Measurements from ENCODE around the gene IRF9. TPM values are rescaled to one million over a fixed set of nuclear protein-coding genes. Genes with fewer than 3 reads are reported as not detected.

Gene IRF9
- total RNA-seq, 2 donors from 2014 or later, result 12.5 to 21.5 TPM

DNA sequence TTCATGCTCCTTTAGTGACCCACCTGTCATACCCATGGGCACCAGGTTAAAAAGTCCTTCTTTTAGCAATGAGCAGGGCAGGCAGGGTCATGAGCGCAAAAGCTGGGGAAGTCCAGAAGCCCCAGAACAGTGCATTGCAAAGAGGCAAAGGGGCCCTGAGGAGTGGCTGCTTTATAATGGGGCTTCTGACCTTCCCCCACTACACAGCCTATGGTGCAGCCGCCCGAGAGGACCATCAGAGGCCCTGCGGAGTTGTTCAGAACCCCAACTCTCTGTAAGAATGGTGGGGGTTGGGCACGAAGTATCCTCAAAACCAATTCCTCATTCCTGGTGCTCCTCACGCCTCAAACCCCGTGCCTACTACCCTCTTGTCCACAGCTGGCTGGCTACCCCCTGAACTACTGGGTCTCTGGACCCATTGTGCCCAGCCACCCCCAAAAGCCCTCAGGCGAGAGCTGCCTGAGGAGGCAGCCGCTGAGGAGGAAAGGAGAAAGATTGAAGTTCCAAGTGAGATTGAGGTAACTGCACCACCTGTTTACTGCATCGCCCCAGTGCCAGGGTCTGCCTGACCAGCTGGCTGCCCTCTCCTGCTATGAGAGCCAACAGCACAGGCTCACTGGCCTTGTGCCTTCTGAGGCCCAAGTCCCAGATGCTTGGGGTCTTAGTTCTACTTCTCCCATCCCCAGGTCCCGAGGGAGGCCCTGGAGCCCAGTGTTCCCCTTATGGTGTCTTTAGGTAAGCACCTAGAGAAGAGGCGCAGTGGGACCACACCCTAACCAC lies 17.5 kb downstream of the IRF9 start:
- TF ChIP-seq, protein P1, sequence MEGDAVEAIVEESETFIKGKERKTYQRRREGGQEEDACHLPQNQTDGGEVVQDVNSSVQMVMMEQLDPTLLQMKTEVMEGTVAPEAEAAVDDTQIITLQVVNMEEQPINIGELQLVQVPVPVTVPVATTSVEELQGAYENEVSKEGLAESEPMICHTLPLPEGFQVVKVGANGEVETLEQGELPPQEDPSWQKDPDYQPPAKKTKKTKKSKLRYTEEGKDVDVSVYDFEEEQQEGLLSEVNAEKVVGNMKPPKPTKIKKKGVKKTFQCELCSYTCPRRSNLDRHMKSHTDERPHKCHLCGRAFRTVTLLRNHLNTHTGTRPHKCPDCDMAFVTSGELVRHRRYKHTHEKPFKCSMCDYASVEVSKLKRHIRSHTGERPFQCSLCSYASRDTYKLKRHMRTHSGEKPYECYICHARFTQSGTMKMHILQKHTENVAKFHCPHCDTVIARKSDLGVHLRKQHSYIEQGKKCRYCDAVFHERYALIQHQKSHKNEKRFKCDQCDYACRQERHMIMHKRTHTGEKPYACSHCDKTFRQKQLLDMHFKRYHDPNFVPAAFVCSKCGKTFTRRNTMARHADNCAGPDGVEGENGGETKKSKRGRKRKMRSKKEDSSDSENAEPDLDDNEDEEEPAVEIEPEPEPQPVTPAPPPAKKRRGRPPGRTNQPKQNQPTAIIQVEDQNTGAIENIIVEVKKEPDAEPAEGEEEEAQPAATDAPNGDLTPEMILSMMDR (IDR thresholded peaks at IDR 0.05), result no peak
- TF ChIP-seq POLR2A (IDR thresholded peaks at IDR 0.05), result no peak
- H3K4me1 ChIP-seq, result no peaks in the 10 kb centered on the region
- H3K9me3 ChIP-seq, result no peaks in the 10 kb centered on the region
- intact Hi-C loops (cut with DNase I), result no loop called here
- DNase-seq (no peak), ATAC-seq (no peak)
- no peaks in the 10 kb centered on the region for H3K27me3 ChIP-seq
- peaks cover 14 to 26% of the 10 kb centered on the region in 2 donors for H3K36me3 ChIP-seq (replicated peaks in 1 of 2; ENCODE audit: insufficient read depth in 1 of 2, low read depth in 2 of 2)
- H3K27ac ChIP-seq, result no peak overlapping the region
- H3K4me3 ChIP-seq, result no peak overlapping the region
- WGBS, 2 donors, result 86 to 88% methylated on average over 12 of the region's 12 CpGs

DNA sequence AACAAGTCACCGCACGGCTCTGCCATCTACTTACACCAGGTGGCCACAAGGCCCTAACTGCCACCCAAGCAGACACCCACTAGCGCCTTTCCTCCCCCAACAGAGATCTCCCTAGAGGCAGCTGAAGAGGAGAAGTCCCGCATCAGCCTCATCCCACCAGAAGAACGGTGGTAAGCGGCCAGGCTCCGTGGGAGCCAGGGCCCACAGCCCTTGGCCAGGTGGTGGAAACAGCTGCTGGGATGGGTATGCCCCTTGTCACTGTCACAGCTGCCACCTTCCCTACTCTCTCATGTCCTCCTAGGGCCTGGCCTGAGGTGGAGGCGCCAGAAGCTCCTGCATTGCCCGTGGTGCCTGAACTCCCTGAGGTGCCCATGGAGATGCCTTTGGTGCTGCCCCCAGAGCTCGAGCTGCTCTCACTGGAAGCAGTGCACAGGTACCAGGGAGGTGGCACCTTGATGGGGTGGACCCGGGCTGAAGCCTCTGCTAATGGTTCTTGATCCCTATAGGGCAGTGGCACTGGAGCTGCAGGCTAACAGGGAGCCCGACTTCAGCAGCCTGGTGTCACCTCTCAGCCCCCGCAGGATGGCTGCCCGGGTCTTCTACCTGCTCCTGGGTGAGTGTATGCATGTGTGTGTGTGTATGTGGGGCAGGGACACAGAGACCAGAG lies 18.4 kb downstream of the IRF9 start:
- Histone ChIP-seq H3K9me3 (no peaks in the 10 kb centered on the region), H3K36me3 (replicated peaks in 1 of 2; ENCODE audit: insufficient read depth in 1 of 2, low read depth in 2 of 2) (peaks cover 14 to 33% of the 10 kb centered on the region in 2 donors), H3K4me3 (no peak overlapping the region), H3K4me1 (no peaks in the 10 kb centered on the region), H3K27me3 (no peaks in the 10 kb centered on the region), H3K27ac (peak overlapping the region in 1 of 4 donors; percentile 40)
- DNase-seq, result no peak
- no peak for ATAC-seq
- TF ChIP-seq POLR2A (IDR thresholded peaks at IDR 0.05), result no peak
- TF ChIP-seq, protein P1 (IDR thresholded peaks at IDR 0.05), result no peak
- intact Hi-C loops (cut with DNase I), result no loop called here
- WGBS, 2 donors, result 84 to 96% methylated on average over 12 to 14 of the region's 14 CpGs

DNA sequence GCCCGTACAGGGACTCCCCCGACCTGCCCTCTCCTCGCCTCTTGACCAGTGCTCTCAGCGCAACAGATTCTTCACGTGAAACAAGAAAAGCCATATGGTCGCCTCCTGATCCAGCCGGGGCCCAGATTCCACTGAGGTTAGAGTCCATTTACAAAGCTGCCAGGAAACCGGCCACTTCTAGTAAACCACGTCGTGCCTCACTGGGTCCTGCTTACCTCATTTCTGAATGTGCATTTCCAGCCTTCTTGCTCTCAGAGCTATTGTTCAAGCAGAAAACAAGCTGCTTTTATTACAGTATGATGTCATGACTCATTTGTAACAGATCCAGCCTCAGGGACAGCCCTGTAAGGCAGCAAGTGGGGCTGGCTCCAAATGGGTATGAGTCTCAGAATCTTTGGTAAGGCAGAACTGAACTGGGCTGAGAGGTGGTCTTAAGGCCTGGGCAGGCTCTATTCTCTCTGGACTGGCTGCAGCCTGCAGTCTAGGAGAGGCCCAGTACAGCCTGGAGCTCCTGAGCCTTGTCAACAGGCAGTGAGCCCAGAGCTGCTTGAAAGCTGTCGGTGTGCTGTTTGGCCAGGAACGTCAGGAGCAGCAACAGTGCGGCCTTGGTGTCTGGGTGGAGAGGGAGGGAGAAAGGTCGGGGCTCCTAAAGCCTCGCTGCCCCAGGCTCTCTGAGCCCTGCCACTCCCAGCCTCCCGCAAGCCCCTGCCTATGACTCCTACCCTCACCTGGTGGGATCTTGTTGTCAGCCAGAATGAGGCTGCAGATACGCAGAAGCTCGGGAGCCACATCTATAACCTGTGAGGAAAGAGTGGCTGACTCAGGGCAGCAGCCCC lies 19.1 kb downstream of the IRF9 start:
- Histone ChIP-seq H3K36me3 (replicated peaks in 1 of 2; ENCODE audit: insufficient read depth in 1 of 2, low read depth in 2 of 2) (peaks cover 14 to 36% of the 10 kb centered on the region in 2 donors), H3K27ac (peak overlapping the region in 1 of 4 donors; percentile 40), H3K27me3 (no peaks in the 10 kb centered on the region), H3K4me1 (no peaks in the 10 kb centered on the region), H3K9me3 (no peaks in the 10 kb centered on the region), H3K4me3 (no peak overlapping the region)
- 76 to 81% methylated on average over 10 to 18 of the region's 18 CpGs for WGBS, 2 donors
- intact Hi-C loops (cut with DNase I), result no loop called here
- peak; percentile 36 for ATAC-seq
- DNase-seq, result peak in 1 of 4 donors; percentile 48
- TF ChIP-seq, protein P1 (IDR thresholded peaks at IDR 0.05), result no peak
- no peak for TF ChIP-seq POLR2A (IDR thresholded peaks at IDR 0.05)

DNA sequence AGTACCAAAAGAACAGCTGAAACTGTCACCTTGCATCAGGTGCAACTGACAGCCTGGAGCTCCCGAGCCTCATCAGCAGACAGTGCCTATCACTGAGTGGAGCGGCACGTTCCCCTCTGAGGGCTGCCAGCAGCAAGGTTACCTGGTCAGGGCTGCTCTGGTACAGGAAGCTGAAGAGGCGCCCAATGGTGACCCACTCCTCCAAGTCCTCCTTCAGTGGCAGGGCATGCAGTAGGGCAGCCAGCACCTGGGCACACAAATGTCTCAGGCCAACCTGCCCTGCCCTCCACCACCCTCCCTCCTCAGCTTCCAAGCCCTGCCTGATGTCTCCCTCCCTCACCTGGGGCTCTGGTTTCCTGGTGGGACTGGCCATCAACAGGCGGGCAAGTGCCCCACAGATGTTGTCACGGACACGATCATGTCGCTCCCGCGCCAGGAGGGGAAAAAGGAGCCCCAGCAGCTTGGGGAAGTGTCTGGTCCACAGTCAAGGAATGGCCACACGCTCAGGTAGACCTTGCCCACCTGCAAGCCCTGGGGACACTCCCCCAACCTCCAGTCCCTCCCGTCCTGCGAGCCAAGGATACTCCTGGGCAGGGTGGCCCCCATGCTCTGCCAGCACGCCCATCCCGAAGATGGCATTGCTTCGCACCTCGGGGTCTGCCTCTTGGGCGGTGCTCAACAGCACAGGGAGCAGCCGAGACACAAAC lies 20.5 kb downstream of the IRF9 start:
- Histone ChIP-seq H3K9me3 (no peaks in the 10 kb centered on the region), H3K4me3 (no peak overlapping the region), H3K4me1 (no peaks in the 10 kb centered on the region), H3K27ac (no peak overlapping the region), H3K36me3 (replicated peaks in 1 of 2; ENCODE audit: insufficient read depth in 1 of 2, low read depth in 2 of 2) (peaks cover 14 to 36% of the 10 kb centered on the region in 2 donors), H3K27me3 (no peaks in the 10 kb centered on the region)
- ATAC-seq (no peak), DNase-seq (no peak)
- 76 to 88% methylated on average over 8 to 19 of the region's 19 CpGs for WGBS, 2 donors
- TF ChIP-seq, protein P1 (IDR thresholded peaks at IDR 0.05), result no peak
- no peak for TF ChIP-seq POLR2A (IDR thresholded peaks at IDR 0.05)
- intact Hi-C loops (cut with DNase I), result no loop called here
